ENCODE measurements around the gene FXYD6. TPM values are rescaled to one million over a fixed set of nuclear protein-coding genes. Genes with fewer than 3 reads are reported as not detected.

FXYD6 gene
- total RNA-seq, 1 experiment from 2014 or later: 1.0 TPM

DNA sequence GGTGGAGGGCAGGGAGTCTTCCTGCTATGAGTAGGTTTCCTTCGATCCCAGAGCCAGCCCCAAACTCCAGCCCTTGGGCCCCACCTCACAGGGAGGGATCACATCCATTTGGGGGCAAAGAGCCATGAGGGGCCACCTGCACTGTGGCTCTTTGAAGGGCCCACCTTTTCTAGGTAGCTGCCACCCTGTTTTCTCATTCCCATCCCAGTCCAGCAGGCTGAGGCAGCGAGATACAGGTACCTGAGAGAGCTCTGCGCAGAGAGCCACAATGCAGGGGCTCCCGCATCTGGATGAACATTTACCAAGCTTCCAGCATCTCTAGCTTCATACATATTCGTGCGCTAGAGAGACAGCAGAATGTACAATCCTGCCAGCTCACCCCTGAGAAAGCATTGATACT is 16.3 kb downstream of the FXYD6 start:
- POLR2A ChIA-PET: no interaction called here
- DNase-seq: no peak
- CTCF ChIA-PET: interaction anchor here (0.9 to 2.0 kb wide), 3 partner anchors 41 to 193 kb away, joined by 4 to 9 read pairs (median 4); no protein-coding TSS in a partner anchor
- no peak for TF ChIP-seq CTCF (IDR thresholded peaks at IDR 0.05; ENCODE audit: insufficient read depth in 1 of 2, low read depth in 1 of 2, low read length in 1 of 2, severe bottlenecking in 1 of 2, unreplicated experiment in 1 of 2)
- Mint-ChIP-seq H3K27ac (ENCODE audit: unreplicated experiment) (no peak overlapping the region), H3K9me3 (ENCODE audit: unreplicated experiment) (no peaks in the 10 kb centered on the region), H3K27me3 (ENCODE audit: insufficient read depth, unreplicated experiment) (peaks cover 21% of the 10 kb centered on the region), H3K4me1 (ENCODE audit: low read depth, unreplicated experiment) (no peaks in the 10 kb centered on the region), H3K4me3 (ENCODE audit: unreplicated experiment) (no peak overlapping the region), H3K36me3 (ENCODE audit: insufficient read depth, unreplicated experiment) (no peaks in the 10 kb centered on the region)
- Histone ChIP-seq H3K4me3 (ENCODE audit: low read depth, low read length) (no peak overlapping the region), H3K27me3 (replicated peaks; ENCODE audit: control insufficient read depth, insufficient read depth, low read length) (peaks cover 1% of the 10 kb centered on the region; the same call in 1 of the 2 replicates), H3K36me3 (ENCODE audit: control insufficient read depth, insufficient read depth, low read length) (no peaks in the 10 kb centered on the region), H3K4me1 (no peaks in the 10 kb centered on the region), H3K9me3 (no peaks in the 10 kb centered on the region; the same call in 1 of the 2 replicates)
- no TSS peak for BruUV-seq (replicated peaks)
- intact Hi-C loops (cut with micrococcal nuclease; ENCODE audit: unreplicated experiment): no loop called here

- ChIA-PET POLR2A (no interaction called here), CTCF (interaction anchor here (0.9 to 2.0 kb wide), 3 partner anchors 41 to 194 kb away, joined by 4 to 9 read pairs (median 4); no protein-coding TSS in a partner anchor)
- H3K4me1 Mint-ChIP-seq (ENCODE audit: low read depth, unreplicated experiment): no peaks in the 10 kb centered on the region
- TF ChIP-seq CTCF (IDR thresholded peaks at IDR 0.05; ENCODE audit: insufficient read depth in 1 of 2, low read depth in 1 of 2, low read length in 1 of 2, severe bottlenecking in 1 of 2, unreplicated experiment in 1 of 2): no peak
- DNase-seq: no peak
- Histone ChIP-seq H3K27me3 (replicated peaks; ENCODE audit: control insufficient read depth, insufficient read depth, low read length) (peaks cover 2% of the 10 kb centered on the region; the same call in 1 of the 2 replicates), H3K36me3 (ENCODE audit: control insufficient read depth, insufficient read depth, low read length) (no peaks in the 10 kb centered on the region), H3K9me3 (no peaks in the 10 kb centered on the region; the same call in 1 of the 2 replicates), H3K4me3 (ENCODE audit: low read depth, low read length) (no peak overlapping the region), H3K4me1 (no peaks in the 10 kb centered on the region)
- H3K4me3 Mint-ChIP-seq (ENCODE audit: unreplicated experiment): no peak overlapping the region
- BruUV-seq (replicated peaks): no TSS peak
- intact Hi-C loops (cut with micrococcal nuclease; ENCODE audit: unreplicated experiment): no loop called here
- H3K36me3 Mint-ChIP-seq (ENCODE audit: insufficient read depth, unreplicated experiment): no peaks in the 10 kb centered on the region
- peaks cover 22% of the 10 kb centered on the region for H3K27me3 Mint-ChIP-seq (ENCODE audit: insufficient read depth, unreplicated experiment)
- H3K27ac Mint-ChIP-seq (ENCODE audit: unreplicated experiment): no peak overlapping the region
- no peaks in the 10 kb centered on the region for H3K9me3 Mint-ChIP-seq (ENCODE audit: unreplicated experiment)
Observed at GRCh38 chr11:117859488-117860112, 16.9 kb downstream of the FXYD6 start.

DNA sequence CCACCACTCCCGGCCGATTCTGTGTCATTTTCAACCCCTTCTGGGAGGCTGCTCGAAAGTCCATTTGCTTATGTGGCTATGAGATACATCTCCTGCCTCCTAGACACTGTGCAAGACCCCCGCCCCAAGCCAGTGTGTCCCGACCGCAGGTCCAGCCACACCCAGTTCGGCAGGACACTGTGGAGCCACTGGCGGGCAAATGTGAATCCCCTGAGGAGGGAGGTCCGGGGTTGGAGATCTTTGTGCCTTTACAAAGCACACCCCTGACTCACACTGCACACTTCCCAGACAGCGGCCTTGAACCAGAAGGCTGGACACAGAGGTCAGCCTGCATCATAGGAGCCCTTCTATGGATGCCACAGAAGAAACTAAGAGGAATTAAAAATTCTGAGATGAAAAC is 17.4 kb downstream of the FXYD6 start:
- Mint-ChIP-seq H3K27ac (ENCODE audit: unreplicated experiment) (no peak overlapping the region), H3K4me3 (ENCODE audit: unreplicated experiment) (no peak overlapping the region), H3K36me3 (ENCODE audit: insufficient read depth, unreplicated experiment) (no peaks in the 10 kb centered on the region), H3K9me3 (ENCODE audit: unreplicated experiment) (no peaks in the 10 kb centered on the region), H3K4me1 (ENCODE audit: low read depth, unreplicated experiment) (no peaks in the 10 kb centered on the region), H3K27me3 (ENCODE audit: insufficient read depth, unreplicated experiment) (peaks cover 26% of the 10 kb centered on the region)
- BruUV-seq (replicated peaks): no TSS peak
- ChIA-PET POLR2A (no interaction called here), CTCF (interaction anchor here (1.0 kb wide), 1 partner anchor 40 kb away, joined by 4 read pairs; no protein-coding TSS in a partner anchor)
- H3K36me3 ChIP-seq (ENCODE audit: control insufficient read depth, insufficient read depth, low read length): no peaks in the 10 kb centered on the region
- H3K9me3 ChIP-seq: no peaks in the 10 kb centered on the region; the same call in 1 of the 2 replicates
- no peak for TF ChIP-seq CTCF (IDR thresholded peaks at IDR 0.05; ENCODE audit: insufficient read depth in 1 of 2, low read depth in 1 of 2, low read length in 1 of 2, severe bottlenecking in 1 of 2, unreplicated experiment in 1 of 2)
- no peak overlapping the region for H3K4me3 ChIP-seq (ENCODE audit: low read depth, low read length)
- intact Hi-C loops (cut with micrococcal nuclease; ENCODE audit: unreplicated experiment): no loop called here
- H3K27me3 ChIP-seq (replicated peaks; ENCODE audit: control insufficient read depth, insufficient read depth, low read length): peaks cover 5% of the 10 kb centered on the region; the same call in 1 of the 2 replicates
- DNase-seq: no peak
- H3K4me1 ChIP-seq: no peaks in the 10 kb centered on the region

All from Caco-2 (cell line).